HG02571 (cell line): Measurements from ENCODE around the gene ISG15.

Experiments
- ATAC-seq: cut with Tn5 transposase; IDR thresholded peaks from one replicate; pipeline ENCODE4 v1.9.1; 2021; ENCODE audit warnings: mild to moderate bottlenecking, moderate library complexity; ENCODE audit not compliant: unreplicated experiment

The ISG15 gene

DNA sequence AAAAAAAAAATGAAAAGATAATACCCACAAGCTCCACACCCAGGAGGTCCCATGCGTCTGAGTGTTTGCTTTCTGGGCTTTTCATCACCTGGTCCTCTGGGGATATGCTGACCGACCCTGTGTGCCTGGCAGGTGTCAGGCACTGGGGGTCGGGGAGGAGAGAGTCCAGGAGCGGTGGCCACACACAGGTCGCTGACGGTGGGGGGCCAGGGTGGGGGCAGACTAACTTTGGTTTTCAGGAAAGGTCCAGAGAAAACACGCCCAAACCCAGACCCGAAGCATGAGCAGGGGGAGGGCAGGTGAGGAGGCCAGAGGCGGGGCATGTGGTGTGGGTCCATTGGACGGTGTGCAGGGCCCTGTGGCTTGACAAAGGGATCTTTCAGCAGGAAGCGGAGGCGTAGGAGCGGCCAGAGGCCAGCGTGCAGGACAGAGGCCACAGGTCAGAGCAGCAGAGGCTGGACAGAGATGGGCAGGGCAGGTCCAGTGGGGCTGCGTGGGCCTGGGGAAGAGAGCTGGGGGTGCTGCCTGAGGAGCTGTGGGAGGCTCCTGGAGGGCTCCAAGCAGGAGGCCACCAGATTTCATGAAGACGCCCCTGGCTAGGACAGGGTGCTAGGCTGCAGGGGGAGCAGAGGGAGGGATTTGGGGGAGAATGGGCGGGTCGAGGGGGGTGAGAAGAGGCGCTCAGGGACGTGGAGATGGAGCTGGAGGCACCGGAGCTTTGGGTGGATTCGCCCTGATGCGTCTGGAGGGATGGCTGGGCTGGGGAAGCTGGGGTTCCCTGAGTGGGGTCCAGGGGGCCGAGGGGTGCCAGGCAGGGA is 45.0 kb downstream of the ISG15 start:
- ATAC-seq: no peak

DNA sequence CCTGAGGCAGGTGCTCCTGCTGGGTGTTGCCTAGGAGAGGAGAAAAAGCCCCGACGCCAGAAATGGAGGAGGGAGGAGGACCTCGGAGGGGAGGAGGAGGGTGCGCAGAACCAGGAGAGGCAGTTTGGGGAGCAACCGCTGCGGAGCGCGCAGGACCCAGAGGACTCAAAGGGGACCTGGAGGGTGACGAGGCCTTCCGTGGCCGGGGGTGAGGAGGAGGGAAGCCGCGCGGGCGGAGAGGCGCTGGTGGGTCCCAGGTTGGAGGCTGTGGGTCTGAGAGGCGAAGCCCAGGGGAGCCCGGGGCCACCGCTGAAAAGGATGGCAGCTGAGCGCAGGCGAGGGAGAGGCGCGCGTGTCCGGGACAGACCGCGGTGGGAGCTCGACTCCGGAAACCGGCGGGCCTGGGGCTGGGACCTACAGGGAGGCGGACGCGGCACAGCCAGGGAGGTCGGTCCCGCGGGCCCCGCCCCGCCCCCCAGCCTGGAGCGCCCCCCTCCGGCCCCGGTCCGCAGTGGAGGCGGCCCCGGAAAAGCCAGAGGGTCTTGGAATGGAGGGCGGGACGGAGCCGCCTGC is 45.7 kb downstream of the ISG15 start:
- peak; percentile 26 for ATAC-seq

DNA sequence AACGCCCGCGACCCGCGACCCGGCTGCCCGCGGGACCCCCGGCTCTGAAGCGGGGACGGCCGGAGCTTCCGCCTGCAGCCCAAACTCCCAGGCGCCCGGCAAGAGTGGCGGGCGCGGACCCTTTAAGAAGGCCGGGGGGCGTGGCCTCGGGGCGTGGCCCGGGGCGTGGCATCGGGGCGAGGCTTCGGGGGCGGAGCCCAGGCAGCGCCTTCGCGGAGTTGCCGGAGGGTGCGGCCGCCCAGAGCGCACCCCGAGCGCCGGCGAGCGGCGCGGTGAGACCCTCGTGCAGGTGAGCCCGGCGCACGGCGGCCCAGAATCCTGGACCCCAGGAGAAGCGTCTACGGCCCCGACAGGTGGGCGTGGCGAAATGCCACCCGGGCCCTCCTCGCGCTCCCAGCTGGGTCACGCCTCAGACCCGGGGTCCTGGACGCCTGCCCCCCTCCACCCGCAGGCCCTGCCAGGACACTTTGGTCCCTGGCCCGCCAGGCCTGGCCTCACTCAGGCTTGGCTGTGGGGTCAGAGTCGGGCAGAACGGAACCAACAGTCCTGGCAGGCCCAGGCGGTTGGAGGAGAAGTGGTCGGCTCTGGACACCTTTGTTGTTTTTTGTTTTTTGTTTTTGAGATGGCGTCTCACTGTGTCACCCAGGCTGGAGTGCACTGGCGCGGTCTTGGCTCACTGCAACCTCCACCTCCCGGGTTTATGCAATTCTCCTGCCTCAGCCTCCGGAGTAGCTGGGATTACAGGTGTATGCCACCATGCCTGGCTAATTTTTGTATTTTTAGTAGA is 46.4 kb downstream of the ISG15 start:
- peak; percentile 47 for ATAC-seq

DNA sequence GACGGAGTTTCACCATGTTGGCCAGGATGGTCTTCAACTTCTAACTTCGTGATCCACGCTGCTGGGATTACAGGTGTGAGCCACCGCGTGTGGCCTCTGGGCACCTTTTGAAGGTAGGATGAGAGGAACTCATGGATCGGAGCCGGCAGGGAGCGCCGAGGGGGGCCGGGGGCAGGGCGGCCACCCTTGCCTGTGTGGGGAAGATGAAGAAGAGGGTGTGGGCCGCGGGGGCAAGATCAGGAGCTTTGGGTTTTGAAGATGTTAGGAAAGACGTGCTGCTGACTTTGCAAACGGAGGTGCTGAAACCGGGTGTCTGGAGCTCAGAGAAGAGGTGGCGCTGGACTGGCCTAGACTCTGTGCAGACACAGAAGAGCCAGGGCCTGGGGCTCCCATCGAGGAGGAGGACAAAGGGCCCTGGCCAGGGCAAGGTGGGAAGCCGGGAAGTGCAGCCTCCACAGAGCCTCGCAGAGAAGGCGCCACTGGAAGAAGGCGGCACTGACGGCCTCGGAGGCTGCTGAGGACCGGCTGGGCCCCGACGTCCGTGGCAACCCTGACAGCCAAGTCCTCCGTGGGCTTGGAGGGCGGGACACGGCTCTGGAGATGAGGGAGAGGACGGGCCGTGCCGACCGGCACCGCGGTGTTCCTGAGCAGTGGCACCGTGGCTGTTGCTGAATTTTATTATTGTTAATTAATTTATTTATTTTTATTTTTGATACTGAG is 47.1 kb downstream of the ISG15 start:
- no peak for ATAC-seq

DNA sequence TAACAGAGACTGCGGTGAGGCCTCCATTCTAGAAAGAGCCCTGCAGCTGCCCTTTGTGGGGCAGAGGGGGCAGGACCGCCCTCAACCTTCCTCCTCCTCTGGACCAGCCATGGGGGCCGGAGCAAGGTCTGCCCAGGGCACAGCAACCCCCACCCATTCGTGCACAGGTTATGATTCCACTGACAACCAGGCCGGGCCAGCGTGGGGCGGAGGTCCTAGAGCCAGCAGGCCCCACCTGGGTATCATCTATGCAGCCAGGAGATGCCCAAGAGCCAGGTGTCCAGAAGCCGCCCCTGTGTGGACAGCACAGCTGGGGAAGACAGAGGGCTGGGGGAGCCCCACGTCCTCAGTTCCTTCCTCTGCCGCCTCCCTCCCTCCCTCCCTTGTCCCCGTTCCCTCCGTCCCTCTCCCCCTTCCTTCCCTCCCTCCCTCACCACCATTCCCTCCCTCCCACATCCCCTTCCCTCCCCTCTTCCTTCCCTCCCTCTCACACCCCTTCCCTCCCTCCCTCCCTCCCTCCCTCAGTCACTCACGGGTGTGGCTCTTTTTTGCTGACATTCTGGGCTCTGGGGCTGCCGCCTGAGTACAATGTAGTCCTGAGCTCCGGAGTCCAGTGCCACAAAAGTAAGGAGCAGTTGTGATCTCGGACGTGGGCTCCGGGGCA is 48.5 kb downstream of the ISG15 start:
- ATAC-seq: no peak

DNA sequence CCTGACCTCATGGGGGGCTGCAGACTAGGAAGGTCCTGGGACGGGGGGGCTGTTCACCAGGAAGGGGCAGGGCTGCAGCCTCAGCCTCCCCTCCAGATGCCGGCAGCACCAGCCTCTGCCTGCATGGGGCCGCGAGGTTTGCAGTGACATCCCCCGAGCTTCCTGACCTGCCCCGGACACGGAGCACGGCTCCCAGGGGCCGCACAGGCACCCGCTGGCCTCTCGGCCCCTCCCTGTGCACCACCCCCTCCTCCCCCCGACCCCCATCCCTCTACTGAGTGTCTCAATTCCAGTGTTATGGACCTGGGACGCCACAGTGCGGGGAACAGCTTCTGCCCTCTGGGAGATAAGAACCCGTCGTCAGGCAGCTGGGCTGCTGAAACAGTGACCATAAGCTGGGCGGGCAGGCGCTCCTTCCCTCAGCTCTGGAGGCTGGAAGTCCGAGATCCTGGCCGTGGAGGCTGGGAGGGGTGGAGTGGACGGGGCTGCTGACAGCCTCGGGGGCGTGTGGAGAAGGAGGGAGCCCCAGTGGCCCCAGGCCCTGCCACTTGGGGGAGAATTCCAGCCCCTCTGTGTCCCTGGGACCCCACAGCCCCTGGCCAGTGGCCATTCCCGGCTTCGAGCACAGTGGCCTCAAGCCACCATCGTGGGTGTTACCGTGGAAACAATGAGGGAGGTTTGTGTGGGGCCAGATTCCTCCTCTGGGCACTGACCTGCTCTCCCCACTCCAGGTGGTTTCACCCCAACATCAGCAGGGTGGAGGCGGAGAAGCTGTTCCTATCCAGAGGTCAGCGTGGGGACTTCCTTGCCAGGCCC is 49.3 kb downstream of the ISG15 start:
- no peak for ATAC-seq

DNA sequence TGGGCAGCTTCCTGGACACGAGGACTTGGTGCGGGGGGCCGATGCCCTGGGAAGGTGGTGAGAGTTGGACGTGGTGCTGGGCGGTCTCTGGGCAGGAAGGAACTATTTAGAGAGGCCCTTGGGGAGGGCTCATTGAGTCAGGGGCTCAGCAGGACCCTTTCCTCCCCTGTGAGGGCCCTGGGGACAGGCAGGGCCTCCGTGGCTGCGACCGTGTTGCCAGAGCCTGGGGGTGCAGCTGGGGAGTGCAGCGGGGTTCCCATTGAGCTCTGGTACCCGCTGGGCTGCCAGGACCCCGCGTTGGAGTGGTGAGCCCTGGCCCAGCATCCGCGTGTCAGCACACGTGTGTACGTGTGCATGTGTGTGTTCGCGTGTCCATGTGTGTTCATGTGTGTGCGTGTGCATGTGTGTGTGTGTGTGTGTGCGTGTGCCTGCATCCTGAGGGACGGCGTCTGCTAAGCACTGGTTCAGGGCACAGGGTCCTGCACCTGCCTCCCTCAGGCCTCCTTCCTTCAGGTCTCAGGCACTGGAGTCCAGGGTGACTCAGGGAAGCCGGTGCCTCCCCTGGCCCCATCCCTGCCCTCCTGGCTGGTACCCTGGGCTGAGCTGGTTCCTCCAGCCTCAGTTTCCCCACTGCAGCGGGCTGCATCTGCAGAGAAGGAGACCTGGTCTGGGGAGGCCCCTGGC is 50.1 kb downstream of the ISG15 start:
- no peak for ATAC-seq
